Epithelial cell of proximal tubule (primary cell): ENCODE data around the gene SENP1. TPM values are rescaled to one million over a fixed set of nuclear protein-coding genes. Genes with fewer than 3 reads are reported as not detected.
"Not testable (repeated sequence)": the region's sequence is repeated elsewhere in the genome, so short reads cannot be mapped to it uniquely, and the experiment has no call there.

Experiments
- DNase-seq: peaks from one replicate; pipeline ENCODE4 v3.0.0-alpha.2; 2011; ENCODE audit warnings: low read depth
- H3K4me3 ChIP-seq: 2 replicates; pipeline ENCODE4 v1.5.1; 2011; ENCODE audit warnings: low read depth, mild to moderate bottlenecking, low read length
- CTCF ChIP-seq: conservative IDR thresholded peaks from 2 replicates; pipeline ENCODE4 v1.5.1; 2012; ENCODE audit warnings: low read depth, mild to moderate bottlenecking, low read length
- total RNA-seq: library from RNA; depleted of rRNA; stranded (reverse); fragments of >200 nt; gene quantifications from 2 replicates; pipeline ENCODE4 v1.2.3, GENCODE V29; 2015

SENP1 gene
- total RNA-seq, 1 donor from 2014 or later = 10.3 TPM

GRCh38 chr12:48115957-48116356, 10.1 kb upstream of the SENP1 start:
- TF ChIP-seq CTCF = no peak
- no peak overlapping the region for H3K4me3 ChIP-seq
- no peak for DNase-seq

DNA sequence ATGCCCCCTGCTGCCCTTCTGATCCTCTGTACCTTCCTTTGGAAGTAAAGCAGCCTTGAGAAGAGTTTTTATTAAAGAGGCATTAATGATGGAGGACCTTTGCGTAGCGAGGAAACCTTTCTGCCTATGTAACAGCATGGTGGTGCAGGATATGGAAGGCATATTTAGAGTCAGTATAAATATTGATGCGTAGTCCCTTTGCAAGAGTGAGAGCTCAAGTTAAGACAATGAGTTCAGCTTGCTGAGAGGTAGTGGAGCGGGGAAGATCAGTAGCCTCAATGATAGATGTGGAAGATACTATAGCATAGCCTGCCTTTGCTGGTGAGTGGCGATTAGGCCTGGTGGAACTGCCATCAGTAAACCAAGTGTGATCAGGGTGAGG, 5.4 kb upstream of the SENP1 start:
- DNase-seq, H3K4me3 ChIP-seq: not testable (repeated sequence)

- H3K4me3 ChIP-seq = no peak overlapping the region
- no peak for TF ChIP-seq CTCF
- no peak for DNase-seq
Measured at GRCh38 chr12:48110691-48111311, 4.9 kb upstream of the SENP1 start.

GRCh38 chr12:48109424-48109823, 3.5 kb upstream of the SENP1 start:
- no peak for TF ChIP-seq CTCF
- no peak for DNase-seq
- no peak overlapping the region for H3K4me3 ChIP-seq

DNA sequence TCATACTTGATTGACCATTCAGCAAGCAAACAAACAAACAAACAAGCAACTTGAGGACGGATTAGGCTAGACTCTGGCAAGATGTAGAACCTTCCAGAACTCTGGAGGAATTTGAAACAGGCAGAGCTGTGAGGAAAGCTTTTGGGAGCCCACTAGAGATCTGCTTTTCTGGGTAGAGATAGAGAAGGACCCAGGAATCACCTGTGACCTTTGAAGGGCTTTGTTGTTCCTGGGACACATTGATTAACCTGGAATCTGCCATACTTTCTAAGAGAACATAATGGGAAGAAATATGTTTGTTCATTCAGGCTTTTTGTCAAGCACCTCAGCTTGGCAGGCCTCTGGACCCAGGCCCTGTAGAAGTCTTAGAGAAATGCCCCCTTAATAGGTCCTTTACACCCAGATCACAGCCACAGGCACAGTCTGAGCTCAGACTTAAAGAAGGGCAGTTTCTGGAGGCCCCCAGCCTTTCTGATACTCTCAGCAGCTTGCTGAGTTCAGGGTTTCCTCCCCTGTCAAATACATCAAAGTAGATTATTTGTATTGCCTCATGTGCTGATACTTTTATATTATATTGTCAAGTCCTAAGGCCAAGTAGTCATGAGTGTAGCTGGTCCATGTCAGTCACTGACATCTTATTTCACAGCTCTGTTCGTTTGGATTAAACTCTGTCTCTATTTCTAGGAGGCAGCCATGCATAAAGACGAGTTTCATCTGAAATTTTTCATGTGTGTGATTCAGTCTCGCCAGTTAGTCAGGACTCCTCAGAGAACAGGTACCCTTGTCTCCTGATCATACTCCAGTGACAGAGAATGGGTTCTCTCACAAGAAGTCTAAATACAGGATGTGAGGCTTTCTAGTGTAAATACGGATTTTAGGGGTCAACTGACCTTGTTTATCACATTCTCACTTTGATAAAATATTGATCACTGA, 1.1 kb upstream of the SENP1 start:
- DNase-seq = no peak
- TF ChIP-seq CTCF = no peak
- H3K4me3 ChIP-seq = peak overlapping the region; percentile 69

DNA sequence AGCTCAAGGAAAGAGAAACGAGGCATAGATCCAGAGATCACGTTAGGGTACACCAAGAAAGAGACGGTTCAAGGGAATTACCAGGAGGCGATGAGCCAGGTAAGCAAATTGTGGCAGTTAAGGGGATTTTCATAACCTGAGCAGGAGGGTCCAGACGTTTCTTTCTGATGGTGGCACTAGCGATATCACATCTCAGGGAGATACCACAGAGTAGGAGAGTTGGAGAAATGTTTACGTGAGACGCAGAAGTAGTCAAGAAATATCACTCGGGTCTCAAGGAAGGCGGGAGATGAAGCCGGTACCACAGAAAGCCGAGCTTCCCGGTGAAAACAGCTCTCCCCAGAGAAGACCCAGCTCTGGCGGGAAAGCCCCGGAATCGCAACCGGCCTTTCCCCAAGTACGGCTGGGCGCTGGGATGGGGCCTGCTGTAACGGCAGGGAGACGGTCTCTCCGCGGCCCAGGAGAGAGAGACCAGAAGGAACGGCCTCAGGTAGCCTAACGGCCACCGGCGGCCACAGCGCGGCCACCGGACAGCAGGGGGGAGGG, 485 bp downstream of the SENP1 start:
- DNase-seq = no peak
- TF ChIP-seq CTCF = no peak
- peak overlapping the region; percentile 69 for H3K4me3 ChIP-seq

GRCh38 chr12:48104531-48104930, 1.3 kb downstream of the SENP1 start:
- DNase-seq = no peak
- peak overlapping the region; percentile 69 for H3K4me3 ChIP-seq
- TF ChIP-seq CTCF = no peak
